Measurements from ENCODE around the gene HNF4A. TPM values are rescaled to one million over a fixed set of nuclear protein-coding genes. Genes with fewer than 3 reads are reported as not detected.

The HNF4A gene
- total and polyA plus RNA-seq, 2 of the 13 experiments (the other 11 are each of a cell fraction or from before 2014, with no cell fraction given), result 80.9 to 169 TPM

DNA sequence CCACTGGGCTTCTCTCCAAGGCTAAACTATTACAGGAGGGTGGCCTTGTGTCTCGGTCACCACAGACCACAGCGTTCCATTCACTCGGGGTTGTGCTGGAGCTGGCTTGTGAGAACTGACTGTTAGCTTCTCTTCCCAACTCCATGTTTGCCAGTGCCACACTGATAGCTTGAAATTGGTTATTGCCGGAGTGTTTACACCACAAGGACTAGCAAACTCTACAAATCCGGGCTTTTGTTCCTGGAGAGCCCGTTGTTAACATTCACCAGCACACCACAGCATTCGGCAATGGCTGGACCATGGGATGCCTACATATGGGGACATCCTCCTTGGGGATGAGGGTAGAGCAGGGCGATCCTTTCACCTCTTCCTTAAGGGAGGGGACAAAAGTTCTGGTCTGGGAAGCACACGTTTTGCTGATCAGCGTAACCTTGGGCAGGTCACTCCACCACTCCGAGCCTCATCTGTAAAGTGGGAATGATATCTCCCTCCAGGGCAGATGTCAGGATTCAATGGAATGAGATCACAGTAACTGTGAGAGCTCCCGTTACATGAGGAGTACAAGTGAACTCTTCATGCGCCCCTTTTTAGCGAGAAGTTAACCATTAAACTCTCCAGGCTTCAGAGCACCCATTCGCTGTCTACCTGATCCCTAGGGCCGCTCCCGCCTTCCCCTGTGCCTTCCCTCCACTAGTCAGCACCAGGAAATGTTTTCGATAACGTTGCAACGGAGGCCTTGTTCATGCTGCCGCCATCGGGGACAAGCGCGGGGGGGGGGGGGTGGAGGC, 78.4 kb downstream of the HNF4A start (continued):
- TF ChIP-seq, protein P1, sequence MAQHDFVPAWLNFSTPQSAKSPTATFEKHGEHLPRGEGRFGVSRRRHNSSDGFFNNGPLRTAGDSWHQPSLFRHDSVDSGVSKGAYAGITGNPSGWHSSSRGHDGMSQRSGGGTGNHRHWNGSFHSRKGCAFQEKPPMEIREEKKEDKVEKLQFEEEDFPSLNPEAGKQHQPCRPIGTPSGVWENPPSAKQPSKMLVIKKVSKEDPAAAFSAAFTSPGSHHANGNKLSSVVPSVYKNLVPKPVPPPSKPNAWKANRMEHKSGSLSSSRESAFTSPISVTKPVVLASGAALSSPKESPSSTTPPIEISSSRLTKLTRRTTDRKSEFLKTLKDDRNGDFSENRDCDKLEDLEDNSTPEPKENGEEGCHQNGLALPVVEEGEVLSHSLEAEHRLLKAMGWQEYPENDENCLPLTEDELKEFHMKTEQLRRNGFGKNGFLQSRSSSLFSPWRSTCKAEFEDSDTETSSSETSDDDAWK (CRISPR knock-in tag; IDR thresholded peaks at IDR 0.05), result no peak
- TF ChIP-seq, protein P2, sequence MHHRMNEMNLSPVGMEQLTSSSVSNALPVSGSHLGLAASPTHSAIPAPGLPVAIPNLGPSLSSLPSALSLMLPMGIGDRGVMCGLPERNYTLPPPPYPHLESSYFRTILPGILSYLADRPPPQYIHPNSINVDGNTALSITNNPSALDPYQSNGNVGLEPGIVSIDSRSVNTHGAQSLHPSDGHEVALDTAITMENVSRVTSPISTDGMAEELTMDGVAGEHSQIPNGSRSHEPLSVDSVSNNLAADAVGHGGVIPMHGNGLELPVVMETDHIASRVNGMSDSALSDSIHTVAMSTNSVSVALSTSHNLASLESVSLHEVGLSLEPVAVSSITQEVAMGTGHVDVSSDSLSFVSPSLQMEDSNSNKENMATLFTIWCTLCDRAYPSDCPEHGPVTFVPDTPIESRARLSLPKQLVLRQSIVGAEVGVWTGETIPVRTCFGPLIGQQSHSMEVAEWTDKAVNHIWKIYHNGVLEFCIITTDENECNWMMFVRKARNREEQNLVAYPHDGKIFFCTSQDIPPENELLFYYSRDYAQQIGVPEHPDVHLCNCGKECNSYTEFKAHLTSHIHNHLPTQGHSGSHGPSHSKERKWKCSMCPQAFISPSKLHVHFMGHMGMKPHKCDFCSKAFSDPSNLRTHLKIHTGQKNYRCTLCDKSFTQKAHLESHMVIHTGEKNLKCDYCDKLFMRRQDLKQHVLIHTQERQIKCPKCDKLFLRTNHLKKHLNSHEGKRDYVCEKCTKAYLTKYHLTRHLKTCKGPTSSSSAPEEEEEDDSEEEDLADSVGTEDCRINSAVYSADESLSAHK (CRISPR knock-in tag; IDR thresholded peaks at IDR 0.05; ENCODE audit: borderline replicate concordance), result no peak
- TF ChIP-seq MTF2 (CRISPR knock-in tag; IDR thresholded peaks at IDR 0.05; ENCODE audit: borderline replicate concordance), result no peak
- TF ChIP-seq ZNF224 (CRISPR knock-in tag; IDR thresholded peaks at IDR 0.05), result 0 out of 2 replicates have a peak, but pooled peaks have one; percentile 76
- no peak for TF ChIP-seq ATM (IDR thresholded peaks at IDR 0.05; ENCODE audit: borderline replicate concordance)
- no peak; the same call in 1 of the 2 replicates for TF ChIP-seq RXRB (CRISPR knock-in tag; IDR thresholded peaks at IDR 0.05; ENCODE audit: borderline replicate concordance)
- peak; percentile 40; the same call in 1 of the 2 replicates for TF ChIP-seq FOXK1 (CRISPR knock-in tag; IDR thresholded peaks at IDR 0.05; ENCODE audit: borderline replicate concordance, low read depth)
- peak; percentile 74; the same call in 1 of the 2 replicates for TF ChIP-seq TP53 (CRISPR knock-in tag; conservative IDR thresholded peaks at IDR 0.05)
- TF ChIP-seq ZNF367 (CRISPR knock-in tag; IDR thresholded peaks at IDR 0.05; ENCODE audit: borderline replicate concordance), result no peak
- TF ChIP-seq, protein P3, sequence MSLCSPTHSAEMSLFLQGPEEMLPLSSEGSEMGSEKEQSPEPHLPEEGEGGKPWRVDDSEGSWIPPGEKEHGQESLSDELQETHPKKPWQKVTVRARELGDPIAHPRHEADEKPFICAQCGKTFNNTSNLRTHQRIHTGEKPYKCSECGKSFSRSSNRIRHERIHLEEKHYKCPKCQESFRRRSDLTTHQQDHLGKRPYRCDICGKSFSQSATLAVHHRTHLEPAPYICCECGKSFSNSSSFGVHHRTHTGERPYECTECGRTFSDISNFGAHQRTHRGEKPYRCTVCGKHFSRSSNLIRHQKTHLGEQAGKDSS (CRISPR knock-in tag; IDR thresholded peaks at IDR 0.05; ENCODE audit: borderline replicate concordance, low read depth), result no peak
- peak; percentile 36; the same call in 1 of the 2 replicates for TF ChIP-seq HMG20A (CRISPR knock-in tag; IDR thresholded peaks at IDR 0.05; ENCODE audit: borderline replicate concordance)
- TF ChIP-seq HCFC1 (IDR thresholded peaks at IDR 0.05; ENCODE audit: low read depth, low read length), result no peak
- no peak; the same call in 1 of the 2 replicates for TF ChIP-seq YEATS4 (CRISPR knock-in tag; IDR thresholded peaks at IDR 0.05; ENCODE audit: borderline replicate concordance)
- TF ChIP-seq, protein P4, sequence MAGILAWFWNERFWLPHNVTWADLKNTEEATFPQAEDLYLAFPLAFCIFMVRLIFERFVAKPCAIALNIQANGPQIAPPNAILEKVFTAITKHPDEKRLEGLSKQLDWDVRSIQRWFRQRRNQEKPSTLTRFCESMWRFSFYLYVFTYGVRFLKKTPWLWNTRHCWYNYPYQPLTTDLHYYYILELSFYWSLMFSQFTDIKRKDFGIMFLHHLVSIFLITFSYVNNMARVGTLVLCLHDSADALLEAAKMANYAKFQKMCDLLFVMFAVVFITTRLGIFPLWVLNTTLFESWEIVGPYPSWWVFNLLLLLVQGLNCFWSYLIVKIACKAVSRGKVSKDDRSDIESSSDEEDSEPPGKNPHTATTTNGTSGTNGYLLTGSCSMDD (CRISPR knock-in tag; IDR thresholded peaks at IDR 0.05), result no peak
- TF ChIP-seq ZNF780A (CRISPR knock-in tag; IDR thresholded peaks at IDR 0.05), result 0 out of 2 replicates have a peak, but pooled peaks have one; percentile 20
- TF ChIP-seq HIC2 (CRISPR knock-in tag; IDR thresholded peaks at IDR 0.05; ENCODE audit: low read depth), result peak; percentile 67; the same call in 1 of the 2 replicates
- TF ChIP-seq ZNF747 (CRISPR knock-in tag; IDR thresholded peaks at IDR 0.05; ENCODE audit: borderline replicate concordance), result no peak
- TF ChIP-seq, protein P5, sequence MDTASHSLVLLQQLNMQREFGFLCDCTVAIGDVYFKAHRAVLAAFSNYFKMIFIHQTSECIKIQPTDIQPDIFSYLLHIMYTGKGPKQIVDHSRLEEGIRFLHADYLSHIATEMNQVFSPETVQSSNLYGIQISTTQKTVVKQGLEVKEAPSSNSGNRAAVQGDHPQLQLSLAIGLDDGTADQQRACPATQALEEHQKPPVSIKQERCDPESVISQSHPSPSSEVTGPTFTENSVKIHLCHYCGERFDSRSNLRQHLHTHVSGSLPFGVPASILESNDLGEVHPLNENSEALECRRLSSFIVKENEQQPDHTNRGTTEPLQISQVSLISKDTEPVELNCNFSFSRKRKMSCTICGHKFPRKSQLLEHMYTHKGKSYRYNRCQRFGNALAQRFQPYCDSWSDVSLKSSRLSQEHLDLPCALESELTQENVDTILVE (CRISPR knock-in tag; IDR thresholded peaks at IDR 0.05), result peak; percentile 30; the same call in 1 of the 2 replicates
- TF ChIP-seq HDAC6 (IDR thresholded peaks at IDR 0.05; ENCODE audit: low read depth, low read length), result no peak
